ENCODE results near the gene PLA1A. TPM values are rescaled to one million over a fixed set of nuclear protein-coding genes. Genes with fewer than 3 reads are reported as not detected.

PLA1A gene
- total and polyA plus RNA-seq, 2 donors (not counting 3 experiments of a cell fraction or from before 2014, with no cell fraction given) = 0.07 TPM; not detected in 1

GRCh38 chr3:119664850-119665379 lies 67.2 kb downstream of the PLA1A start:
- DNase-seq (ENCODE audit: low read depth, low spot score) (no peak), FAIRE-seq (no peak)
- ChIA-PET CTCF (no interaction called here), POLR2A (no interaction called here)
- Histone ChIP-seq H3K36me3 (ENCODE audit: control insufficient read depth in 2 of 2, extremely low read depth in 1 of 2, insufficient read depth in 2 of 2, low read length in 2 of 2) (no peaks in the 10 kb centered on the region), H3K9me3 (replicated peaks; ENCODE audit: control insufficient read depth, insufficient read depth, low read length) (no peaks in the 10 kb centered on the region), H3K79me2 (ENCODE audit: control insufficient read depth, insufficient read depth, low read length) (no peaks in the 10 kb centered on the region), H3K9me1 (replicated peaks; ENCODE audit: control insufficient read depth, extremely low read depth, insufficient read depth, low read length) (no peaks in the 10 kb centered on the region), H3K27me3 (ENCODE audit: control insufficient read depth in 2 of 2, insufficient read depth in 2 of 2, low read length in 2 of 2) (no peaks in the 10 kb centered on the region), H3K4me2 (ENCODE audit: insufficient read depth, low read length) (no peak overlapping the region), H2AFZ (ENCODE audit: low read depth, low read length) (no peak overlapping the region), H4K20me1 (replicated peaks; ENCODE audit: control insufficient read depth, extremely low read depth, insufficient read depth, low read length) (no peaks in the 10 kb centered on the region), H3K9ac (replicated peaks; ENCODE audit: extremely low read depth, insufficient read depth, low read length) (no peak overlapping the region), H3K4me3 (replicated peaks in 1 of 3; ENCODE audit: insufficient read depth in 1 of 3, low read depth in 1 of 3, low read length in 3 of 3) (no peak overlapping the region), H3K4me1 (ENCODE audit: control insufficient read depth, extremely low read depth, insufficient read depth, low read length) (peaks cover 2% of the 10 kb centered on the region), H3K27ac (ENCODE audit: insufficient read depth, low read depth, low read length) (no peak overlapping the region)
- intact Hi-C loops (cut with micrococcal nuclease) (no loop called here), dilution Hi-C loops (cut with MboI; ENCODE audit: extremely low pct_ligation_motif_present, low sequenced_read_pairs) (no loop called here)
- no TSS peak for BruUV-seq (replicated peaks)
- TF ChIP-seq MAX (IDR thresholded peaks at IDR 0.05; ENCODE audit: insufficient read depth, insufficient read length) (no peak), FOS (IDR thresholded peaks at IDR 0.05; ENCODE audit: borderline replicate concordance, insufficient read depth, low read length) (no peak), POLR2AphosphoS5 (IDR thresholded peaks at IDR 0.05; ENCODE audit: insufficient read depth, low read depth, low read length) (no peak), CTCF (IDR thresholded peaks at IDR 0.05; ENCODE audit: extremely low read depth in 1 of 2, insufficient read depth in 1 of 2, low read depth in 1 of 2, low read length in 2 of 2) (no peak), EZH2 (IDR thresholded peaks at IDR 0.05; ENCODE audit: borderline replicate concordance, low read depth, low read length, severe bottlenecking) (no peak), JUN (IDR thresholded peaks at IDR 0.05; ENCODE audit: borderline replicate concordance, insufficient read depth, insufficient read length, low read depth) (no peak), POLR2A (IDR thresholded peaks at IDR 0.05; ENCODE audit: low read depth, low read length) (no peak), GATA2 (IDR thresholded peaks at IDR 0.05; ENCODE audit: insufficient read depth, insufficient read length, low read depth, low read length) (no peak), MYC (IDR thresholded peaks at IDR 0.05; ENCODE audit: low read depth, low read length) (no peak)

Measured in endothelial cell of umbilical vein (primary cell).